ENCODE data around the gene ZNF507.
A peak's percentile ranks its signal among the peaks of the same experiment; 100 is the strongest.

DNA sequence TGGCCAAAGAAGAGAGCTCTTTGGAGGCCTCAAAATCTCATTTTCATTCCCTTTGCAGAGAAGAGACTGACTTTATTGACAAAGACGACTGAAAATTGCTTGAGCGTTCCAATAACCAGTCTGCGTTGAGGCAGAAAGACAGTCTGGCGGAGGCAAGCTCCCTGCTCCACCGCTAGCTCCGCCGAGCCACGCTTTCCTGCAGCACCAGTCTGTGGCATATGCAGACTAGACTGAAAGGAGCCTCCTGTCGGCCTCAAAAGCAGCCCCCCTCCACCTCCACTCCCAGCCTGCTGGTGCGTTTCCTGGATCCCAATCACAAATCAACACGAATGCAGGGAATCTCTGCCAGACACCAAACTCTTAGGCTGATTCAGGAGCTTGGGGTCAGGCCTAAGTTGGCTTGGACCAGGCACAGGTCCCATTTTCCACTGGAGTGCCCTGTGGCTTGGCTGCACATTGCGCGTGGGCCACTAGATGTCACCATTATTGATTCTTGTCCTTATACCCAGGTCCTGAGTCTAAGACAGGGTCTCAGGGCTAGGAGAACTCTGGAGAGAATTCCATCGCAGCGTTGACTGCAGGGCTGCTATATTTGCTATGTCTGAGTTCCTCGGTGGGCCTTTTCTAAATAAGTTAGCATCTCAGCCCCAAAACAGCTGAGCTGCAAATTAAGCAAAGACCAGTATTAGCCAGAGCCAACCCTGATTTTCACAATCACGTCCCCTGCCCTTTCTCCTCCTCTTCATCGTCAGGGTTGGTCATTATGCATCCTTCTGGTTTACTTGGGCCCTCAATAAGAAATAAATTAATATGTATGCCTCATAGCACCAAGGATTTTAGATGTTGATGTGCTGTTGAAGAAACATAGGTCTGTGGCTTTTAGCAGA is 5.2 kb upstream of the ZNF507 start:
- TF ChIP-seq, protein P1, sequence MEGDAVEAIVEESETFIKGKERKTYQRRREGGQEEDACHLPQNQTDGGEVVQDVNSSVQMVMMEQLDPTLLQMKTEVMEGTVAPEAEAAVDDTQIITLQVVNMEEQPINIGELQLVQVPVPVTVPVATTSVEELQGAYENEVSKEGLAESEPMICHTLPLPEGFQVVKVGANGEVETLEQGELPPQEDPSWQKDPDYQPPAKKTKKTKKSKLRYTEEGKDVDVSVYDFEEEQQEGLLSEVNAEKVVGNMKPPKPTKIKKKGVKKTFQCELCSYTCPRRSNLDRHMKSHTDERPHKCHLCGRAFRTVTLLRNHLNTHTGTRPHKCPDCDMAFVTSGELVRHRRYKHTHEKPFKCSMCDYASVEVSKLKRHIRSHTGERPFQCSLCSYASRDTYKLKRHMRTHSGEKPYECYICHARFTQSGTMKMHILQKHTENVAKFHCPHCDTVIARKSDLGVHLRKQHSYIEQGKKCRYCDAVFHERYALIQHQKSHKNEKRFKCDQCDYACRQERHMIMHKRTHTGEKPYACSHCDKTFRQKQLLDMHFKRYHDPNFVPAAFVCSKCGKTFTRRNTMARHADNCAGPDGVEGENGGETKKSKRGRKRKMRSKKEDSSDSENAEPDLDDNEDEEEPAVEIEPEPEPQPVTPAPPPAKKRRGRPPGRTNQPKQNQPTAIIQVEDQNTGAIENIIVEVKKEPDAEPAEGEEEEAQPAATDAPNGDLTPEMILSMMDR (IDR thresholded peaks at IDR 0.05; ENCODE audit: low read depth, low read length): peak; percentile 81
- TF ChIP-seq EZH2phosphoT487 (IDR thresholded peaks at IDR 0.05; ENCODE audit: low read depth): no peak

All from OCI-LY3 (cell line).